NCI-H128 (cell line): ENCODE results near the gene PDCD6IP.
"Not testable (repeated sequence)": the region's sequence is repeated elsewhere in the genome, so short reads cannot be mapped to it uniquely, and the experiment has no call there.

Experiments
- DNase-seq: peaks from one replicate; lab custom pipeline; 2025; ENCODE audit not compliant: unreplicated experiment; lab: John Stamatoyannopoulos, UW

PDCD6IP gene

DNA sequence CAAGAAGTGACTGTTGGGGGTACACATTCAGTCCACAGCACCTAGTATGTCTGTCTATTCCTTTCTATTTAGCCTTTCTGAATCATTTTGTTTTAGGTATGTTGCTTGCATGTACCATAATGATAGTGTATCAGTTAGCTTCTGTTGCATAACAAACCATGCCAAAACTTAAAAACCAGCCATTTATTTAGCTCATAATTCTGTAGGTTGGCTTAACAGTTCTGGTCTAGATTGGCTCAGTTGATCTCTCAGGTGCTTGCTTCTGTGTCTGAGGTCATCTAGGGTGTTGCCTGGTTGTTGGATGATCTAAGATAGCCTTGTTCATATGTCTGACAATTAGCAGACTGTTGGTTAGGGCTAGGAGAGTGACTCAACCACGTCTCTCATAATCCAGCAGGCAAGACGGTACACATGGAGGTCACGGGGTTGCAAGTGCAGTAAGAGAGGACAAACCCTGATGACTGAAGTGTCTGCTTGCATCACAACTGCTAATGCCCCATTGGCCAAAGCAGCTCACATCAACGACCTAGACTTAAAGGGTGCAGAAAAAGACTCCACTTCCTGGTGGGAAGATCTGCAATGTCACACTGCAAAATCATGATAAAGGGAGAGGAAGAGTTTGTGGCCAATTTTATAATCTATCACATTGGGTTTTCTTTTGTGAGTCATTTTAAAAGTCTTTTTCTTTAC, 6.8 kb upstream of the PDCD6IP start:
- no peak for DNase-seq

- DNase-seq, result no peak
These were observed 6.1 kb upstream of the PDCD6IP start for GRCh38 chr3:33792167-33792892.

DNA sequence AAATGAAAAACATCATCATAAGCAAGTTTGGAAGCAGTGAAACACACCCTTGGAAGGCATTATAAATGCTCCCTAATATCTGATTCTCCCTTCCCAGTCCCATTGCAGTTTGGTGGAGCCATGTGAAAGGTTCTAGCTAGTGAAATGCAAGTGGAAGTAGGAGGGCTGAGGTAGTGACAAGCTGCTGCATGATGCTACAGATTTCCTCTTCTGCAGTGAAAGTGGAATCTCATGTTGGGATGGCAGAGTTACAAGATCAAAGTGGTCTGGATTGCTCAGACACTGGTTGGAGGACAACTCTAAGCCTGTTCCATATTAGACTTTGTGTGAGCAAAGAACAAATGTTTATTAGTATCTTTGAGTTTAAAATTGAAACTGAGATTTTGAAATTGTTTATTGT, 3.3 kb upstream of the PDCD6IP start:
- DNase-seq, result no peak

GRCh38 chr3:33795856-33796536, 2.4 kb upstream of the PDCD6IP start:
- DNase-seq, result no peak

- DNase-seq, result no peak
These were observed 365 bp upstream of the PDCD6IP start for GRCh38 chr3:33798113-33798417.

GRCh38 chr3:33799202-33799551, 747 bp downstream of the PDCD6IP start:
- no peak for DNase-seq

GRCh38 chr3:33803252-33803651, 4.8 kb downstream of the PDCD6IP start:
- no peak for DNase-seq

GRCh38 chr3:33803894-33804526, 5.6 kb downstream of the PDCD6IP start:
- DNase-seq, result no peak

GRCh38 chr3:33807191-33807590, 8.8 kb downstream of the PDCD6IP start:
- no peak for DNase-seq

DNA sequence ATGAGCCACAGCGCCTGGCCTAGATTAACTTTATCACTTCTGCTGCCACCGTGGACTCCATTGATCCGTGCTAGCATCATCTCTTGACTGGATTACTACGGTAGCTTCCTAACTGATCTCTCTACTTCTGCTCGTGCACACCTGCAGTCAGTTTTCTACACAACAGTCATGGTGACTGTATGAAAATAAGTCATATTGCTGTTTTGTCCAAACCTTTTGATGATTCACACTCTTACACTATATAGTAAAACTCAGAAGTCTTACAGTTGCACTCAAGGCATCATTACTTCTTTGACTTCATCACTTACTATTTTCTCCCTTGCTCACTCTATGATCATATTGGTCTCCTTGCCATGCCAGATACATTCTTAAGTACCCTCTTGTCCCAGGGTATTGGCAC, 10.1 kb downstream of the PDCD6IP start:
- no peak for DNase-seq

DNA sequence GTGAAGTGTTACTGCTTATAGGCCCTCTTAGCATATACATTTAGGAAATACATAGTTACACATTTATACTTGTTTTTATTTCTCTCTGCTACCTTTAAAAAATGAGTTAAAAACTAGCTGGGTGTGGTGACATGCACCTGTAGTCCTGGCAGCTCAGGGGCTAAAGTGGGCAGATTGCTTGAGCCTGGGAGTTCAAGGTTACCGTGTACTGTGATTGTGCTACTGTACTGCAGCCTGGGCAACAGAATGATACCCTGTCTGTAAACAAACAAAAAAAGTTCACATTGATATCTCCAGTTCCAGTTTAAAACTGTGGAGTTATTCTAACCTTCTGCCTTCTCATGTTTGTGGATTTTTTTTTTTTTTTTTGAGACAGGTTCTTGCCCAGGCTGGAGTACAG, 12.1 kb downstream of the PDCD6IP start:
- no peak for DNase-seq

- no peak for DNase-seq
These were observed 23.6 kb downstream of the PDCD6IP start for GRCh38 chr3:33821989-33822388.

DNA sequence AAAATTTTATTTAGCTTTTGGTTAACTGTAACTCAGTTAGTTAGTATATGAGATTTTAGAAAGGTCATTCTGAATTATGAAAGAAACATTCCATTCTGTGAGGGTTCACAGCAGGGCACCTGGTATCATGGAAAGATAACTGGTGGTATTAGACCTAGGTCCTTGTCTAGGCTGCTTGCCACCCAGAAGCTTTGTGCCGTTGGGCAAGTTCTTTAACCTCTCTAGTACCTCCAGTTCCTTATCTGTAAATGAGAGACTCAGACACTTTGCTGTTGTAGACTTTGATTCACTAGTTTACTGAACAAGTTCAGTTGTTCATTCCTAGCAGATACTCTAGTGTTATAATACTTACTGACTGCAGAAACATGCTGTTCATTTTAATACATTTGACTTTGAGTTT, 25.4 kb downstream of the PDCD6IP start:
- no peak for DNase-seq

- no peak for DNase-seq
These were observed 26.7 kb downstream of the PDCD6IP start for GRCh38 chr3:33825111-33825510.

- no peak for DNase-seq
These were observed 27.8 kb downstream of the PDCD6IP start for GRCh38 chr3:33826206-33826605.

DNA sequence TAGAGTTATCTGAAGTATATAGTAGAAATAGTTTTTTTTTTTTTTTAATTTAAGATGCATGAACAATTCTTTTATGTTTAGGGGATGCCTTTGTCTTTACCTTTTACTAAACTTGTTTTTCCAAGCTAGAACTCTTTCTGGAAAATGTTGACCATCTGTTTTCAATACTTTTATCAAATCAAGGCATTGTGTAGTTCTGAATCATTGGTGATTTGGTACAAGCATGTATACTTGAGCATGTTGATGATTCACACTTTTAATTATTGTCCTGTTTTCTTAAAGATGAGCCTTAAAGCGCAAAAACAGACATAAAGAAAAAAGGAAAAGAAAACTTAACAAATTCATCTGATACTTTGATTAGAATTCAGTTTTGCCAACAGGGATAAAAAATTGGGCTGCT, 28.3 kb downstream of the PDCD6IP start:
- no peak for DNase-seq

DNA sequence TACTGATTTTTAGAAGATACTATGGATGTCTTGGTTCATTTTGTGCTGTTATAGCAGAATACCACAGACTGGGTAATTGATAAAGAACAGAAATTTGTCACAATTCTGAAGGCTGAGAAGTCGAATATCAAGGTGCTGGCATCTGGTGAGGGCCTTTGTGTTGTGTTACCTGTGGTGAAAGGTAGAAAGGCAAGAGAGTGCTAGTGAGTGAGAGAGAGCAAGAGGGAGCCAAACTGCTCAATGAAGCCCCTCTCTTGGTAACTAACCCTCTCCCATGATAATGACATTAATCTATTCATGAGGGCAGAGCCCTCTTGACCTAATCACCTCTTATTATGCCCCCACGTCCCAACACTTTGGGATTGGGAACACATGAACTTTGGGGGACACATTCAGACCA, 31.3 kb downstream of the PDCD6IP start:
- no peak for DNase-seq

DNA sequence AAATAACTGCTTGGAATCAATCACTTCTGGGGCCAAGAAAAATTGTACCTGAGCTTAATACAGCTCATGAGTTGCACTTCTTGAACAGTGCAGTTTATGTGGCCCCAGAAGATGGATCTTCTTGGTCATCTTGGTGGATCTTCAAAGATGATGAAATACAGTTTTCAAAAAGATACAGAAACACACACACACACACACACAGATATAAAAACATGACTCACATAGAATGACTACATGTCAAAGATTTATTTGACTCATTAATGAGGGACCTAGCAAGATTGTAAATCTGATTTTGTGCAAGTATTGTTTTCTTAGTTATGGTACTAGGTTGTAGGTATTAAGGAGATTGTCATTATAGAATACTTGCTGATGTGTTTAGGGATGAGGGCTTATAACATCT, 32.6 kb downstream of the PDCD6IP start:
- no peak for DNase-seq

DNA sequence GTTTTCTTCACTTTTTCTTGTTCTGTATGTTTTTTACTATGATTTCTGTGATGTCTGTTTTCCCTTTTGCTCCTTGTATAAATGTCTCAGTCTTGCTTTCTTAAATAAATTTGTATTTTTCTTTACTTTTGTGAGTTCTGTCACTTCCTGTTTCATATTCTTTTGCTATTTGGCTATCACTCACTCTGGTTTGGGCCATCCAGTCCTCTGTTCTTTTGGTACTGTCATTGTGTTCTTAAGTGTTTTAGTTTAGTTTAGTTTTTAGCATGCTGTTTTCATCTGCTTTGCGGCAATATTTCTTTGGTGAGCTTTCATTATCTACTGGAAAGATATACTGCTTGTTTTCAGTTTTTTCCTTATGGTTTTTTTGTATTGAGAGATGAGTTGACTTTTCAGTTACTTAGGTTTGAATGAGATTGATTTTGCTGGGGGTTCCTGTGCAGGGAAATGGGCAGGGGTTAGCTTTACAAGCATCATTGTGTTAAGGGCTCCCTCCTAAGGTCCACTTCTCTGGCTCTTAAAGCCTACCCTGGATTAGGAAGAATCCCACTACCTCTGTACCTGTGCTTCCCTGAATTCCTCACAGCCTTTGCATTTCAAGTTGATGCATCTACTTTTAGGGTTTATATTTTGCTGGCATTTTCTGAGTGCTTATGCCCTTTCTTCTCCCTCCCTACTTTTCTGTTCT, 35.1 kb downstream of the PDCD6IP start:
- DNase-seq, result no peak

DNA sequence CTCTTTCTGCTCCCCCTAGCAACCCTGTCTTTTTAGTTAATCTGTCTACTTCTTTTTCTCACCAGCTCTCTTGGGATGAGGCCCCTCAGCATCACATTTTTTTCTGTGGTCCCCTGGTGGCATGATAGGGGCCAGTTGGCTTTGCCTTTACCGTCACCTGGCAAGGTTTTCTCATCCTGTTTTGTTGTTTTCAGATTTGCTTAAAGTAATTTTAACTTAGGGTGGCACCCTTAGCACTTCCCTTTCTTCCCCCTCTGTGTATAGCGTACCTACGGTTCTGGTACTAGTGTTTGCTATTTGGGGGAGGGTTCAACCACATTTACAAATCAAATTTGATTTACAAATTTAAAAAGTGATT, 35.6 kb downstream of the PDCD6IP start:
- DNase-seq, result no peak

GRCh38 chr3:33837182-33837581, 38.8 kb downstream of the PDCD6IP start:
- not testable (repeated sequence) for DNase-seq

- DNase-seq, result no peak
These were observed 40.9 kb downstream of the PDCD6IP start for GRCh38 chr3:33839283-33839682.
